Measurements from ENCODE around the gene HERC2.

The HERC2 gene

GRCh38 chr15:28107904-28108275 is 214.1 kb downstream of the HERC2 start:
- DNase-seq, result no peak

DNA sequence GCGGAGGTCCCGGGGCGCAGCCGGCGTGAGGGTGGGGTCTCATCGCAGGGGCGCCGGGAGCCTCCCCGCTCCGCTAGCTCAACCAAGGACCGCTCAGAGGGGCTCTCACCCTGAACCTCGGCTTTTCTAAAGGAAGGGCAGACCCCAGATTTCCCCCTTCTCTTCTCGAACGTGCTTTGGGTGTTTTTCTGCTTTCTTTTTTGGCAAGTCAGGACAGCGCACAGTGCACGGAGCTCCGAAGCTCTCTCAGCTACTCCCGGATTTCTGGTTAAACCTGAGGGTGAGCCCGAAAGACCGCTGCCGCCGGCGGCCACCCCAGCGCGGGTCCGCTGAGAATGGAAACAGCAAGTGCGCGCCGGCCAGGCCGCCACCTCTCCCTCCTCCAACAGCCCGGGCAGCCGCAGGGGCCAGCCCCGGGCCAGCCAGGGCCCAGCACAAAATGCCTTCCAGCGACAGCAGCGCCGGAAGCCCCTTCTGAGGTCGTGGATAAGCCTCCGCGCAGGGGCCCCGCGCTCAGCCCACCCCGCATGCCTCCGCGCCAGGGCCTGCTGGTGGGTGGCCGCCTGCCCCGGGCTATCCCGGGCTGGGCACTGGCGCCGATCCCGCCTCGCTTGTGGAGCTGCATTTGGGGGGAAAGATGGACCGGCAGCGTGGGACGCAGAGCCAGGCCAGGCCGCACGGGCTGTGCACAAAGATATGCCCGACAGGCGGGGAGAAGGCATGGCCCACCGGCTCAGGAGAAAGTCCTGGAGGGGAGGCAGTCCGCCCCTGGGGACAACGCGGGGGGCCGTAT is 214.7 kb downstream of the HERC2 start:
- DNase-seq, result no peak

DNA sequence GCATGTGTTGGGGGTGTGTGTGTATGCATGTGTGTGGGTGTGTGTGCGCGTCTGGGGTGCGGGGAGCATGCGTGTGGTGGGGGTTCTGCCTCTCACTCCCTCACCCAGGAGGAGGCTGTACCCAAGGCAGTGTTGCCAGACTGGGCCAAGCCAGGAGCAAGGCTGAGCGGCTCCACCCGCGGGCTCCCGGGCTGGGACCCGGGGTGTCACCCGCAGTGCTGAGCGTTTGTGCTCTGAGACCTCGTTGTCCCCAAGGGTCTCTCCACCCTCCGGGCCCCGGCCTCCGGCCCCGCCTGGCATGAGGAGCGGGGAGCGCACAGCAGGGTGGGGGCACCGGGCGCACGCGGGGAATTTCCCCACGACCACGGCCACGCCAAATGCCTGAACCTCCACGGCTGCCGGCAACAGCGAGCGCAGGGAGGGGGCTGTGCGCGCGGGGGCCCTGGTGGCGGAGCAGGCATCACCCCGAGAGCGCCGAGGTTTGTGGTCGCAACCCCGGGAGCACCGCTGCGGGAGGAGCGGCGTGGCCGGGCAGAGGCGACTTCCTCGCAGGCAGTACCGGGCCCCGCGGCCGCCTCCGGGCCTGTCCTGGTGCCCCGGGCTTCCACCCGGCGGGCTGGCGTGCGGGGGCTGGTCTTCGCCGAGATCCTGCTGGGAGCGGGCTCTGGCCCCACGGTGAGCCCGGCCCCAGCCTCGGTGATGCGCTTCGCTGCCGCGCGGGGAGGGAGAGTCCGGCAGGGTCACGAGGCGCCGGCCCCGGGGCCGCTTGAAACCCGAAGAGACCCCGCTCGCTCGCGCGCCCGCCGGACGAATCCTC is 215.5 kb downstream of the HERC2 start:
- DNase-seq, result no peak

DNA sequence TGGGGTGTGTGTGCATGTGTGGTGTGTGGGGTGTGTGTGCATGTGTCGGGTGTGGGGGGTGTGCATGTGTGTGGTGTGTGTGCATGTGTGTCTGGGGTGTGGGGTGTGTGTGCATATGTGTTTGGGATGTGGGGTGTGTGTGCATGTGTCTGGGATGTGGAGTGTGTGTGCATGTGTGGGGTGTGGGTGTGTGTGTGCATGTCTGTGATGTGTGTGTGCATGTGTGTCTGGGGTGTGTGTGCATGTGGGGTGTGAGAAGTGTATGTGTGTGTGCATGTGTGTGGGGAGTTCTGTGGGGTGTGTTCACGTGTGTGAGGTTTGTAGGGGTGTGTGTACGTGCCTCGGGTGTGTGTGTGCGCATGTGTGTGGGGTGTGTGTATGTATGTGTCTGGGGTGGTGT is 216.2 kb downstream of the HERC2 start:
- DNase-seq, result no peak

DNA sequence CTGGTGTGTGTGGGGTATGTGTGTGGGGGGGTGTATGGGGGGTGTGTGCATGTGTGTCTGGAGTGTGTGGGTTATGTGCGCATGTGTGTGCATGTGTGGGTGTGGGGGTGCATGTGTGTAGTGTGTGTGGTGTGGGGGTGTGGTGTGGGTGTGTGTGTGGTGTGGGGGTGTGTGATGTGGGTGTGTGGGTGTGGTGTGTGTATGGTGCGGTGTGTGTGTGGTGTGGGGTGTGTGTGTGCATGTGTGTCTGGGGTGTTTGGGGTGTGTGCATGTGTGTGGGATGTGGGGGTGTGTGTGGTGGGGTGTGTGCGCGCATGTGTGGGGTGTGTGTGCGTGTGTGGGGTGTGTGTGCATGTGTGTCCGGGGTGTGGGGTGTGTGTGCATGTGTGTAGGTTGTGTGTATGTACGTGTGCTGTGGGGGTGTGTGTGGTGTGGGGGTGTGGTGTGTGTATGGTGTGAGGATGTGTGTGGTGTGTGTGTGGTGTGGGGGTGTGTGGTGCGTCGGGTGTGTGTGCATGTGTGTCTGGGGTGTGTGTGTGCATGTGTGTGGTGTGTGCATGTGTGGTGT is 216.7 kb downstream of the HERC2 start:
- no peak for DNase-seq

DNA sequence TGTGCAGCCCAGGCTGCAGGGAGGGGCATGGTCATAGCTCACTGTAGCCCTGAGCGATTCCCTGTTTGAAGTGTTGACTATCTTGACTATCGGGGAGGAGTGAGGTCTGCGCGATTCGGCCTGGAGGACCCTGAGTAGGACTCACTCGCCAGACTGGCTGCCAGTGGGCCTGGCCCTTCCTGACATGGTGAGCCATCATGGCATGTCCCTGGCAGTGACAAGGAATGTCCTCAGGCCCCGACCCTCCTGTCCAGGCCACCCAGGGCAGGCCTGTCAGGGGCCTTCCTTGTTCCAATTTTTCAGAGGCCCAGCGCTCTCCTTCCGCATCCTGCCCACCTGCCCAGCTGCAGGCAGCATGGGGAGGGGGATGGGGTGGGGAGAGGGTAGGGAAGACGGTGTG is 217.7 kb downstream of the HERC2 start:
- no peak for DNase-seq

DNA sequence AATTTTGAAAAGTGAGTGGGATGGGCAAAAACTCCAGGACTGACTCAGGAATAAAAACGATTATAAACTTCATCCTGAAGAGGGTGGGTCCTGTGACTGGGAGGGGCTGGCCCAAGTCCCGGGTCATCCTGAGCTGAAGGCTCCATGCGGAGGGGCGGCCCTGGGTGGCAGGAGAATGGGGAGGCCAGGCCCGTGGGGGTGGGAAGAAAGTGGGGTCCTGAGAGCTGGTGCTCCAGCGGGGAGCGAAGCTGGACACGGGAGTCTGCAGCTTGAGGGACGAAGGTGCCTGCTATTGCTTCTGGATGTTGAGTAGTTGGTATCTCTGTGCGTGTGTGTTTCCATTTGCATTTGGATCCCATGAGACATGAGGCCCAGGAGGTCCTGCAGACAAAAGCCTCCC is 218.1 kb downstream of the HERC2 start:
- no peak for DNase-seq

GRCh38 chr15:28101983-28102441 is 220.0 kb downstream of the HERC2 start:
- DNase-seq, result no peak

DNA sequence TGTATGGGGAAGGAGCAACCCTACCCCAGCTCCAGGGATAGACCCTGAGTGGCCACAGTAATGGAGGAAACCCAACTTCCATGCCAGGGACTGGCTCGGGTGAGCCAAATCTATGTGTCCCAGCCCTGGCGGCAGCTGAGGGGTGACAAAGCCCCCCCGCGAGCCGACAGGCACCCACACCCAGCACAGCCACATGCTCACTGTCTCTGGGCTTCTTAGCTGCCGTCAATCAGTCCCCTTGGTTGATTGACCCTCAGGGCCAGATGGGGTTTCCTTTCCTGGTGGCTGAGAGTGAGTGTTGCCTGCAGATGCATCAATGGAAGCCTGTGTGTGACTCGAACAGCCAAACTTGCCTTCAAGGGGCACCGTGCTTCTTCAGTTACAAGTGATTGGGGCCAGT is 220.8 kb downstream of the HERC2 start:
- no peak for DNase-seq

GRCh38 chr15:28100516-28101195 is 221.3 kb downstream of the HERC2 start:
- DNase-seq, result no peak

GRCh38 chr15:28099555-28100140 is 222.3 kb downstream of the HERC2 start:
- no peak for DNase-seq

DNA sequence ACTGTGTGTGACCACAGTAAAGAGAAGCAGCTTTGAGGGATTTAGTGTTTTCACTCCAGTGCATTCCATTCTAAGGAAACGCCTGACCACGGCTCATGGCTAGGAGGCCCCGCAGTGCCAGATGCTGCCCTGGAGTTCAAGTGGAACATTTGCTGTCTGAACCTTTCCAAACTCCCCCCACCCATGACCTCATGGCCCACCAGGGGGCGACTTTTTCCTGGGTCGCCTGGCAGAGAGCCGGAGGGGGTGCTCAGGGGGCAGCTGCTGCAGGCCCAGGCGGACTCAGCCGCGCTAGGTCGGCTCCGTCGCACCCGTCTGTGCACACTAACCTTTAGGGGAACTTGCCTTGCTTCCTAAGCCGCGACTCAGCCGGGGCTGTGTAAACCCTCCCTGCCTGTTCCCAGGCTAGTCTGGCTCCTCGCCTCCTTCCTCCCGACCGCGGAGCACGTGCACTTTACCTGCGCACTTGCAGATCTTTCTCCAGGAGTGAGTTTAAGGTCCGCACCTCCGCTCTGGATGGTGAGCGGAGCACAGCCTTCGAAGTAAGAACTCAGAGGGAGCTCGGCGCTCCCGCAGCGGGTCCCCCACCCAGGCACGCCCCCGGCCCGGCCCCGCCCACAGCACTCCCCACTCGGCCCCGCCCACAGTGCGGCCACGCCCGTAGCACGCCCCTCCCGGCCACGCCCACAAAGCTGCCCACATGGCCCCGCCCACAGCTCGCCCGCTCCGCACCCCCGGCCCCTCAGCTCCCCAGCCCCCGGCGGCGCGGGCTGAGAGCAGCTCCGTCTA is 223.0 kb downstream of the HERC2 start, which contains the start of gene OCA2:
OCA2 (minus strand) TSS at position 550 of the 789 bp plus-strand sequence. CDS start 17,441 bp downstream, outside the sequence.
- DNase-seq, result peak; percentile 43

- DNase-seq, result no peak
These were observed 223.6 kb downstream of the HERC2 start for GRCh38 chr15:28098360-28098765.

DNA sequence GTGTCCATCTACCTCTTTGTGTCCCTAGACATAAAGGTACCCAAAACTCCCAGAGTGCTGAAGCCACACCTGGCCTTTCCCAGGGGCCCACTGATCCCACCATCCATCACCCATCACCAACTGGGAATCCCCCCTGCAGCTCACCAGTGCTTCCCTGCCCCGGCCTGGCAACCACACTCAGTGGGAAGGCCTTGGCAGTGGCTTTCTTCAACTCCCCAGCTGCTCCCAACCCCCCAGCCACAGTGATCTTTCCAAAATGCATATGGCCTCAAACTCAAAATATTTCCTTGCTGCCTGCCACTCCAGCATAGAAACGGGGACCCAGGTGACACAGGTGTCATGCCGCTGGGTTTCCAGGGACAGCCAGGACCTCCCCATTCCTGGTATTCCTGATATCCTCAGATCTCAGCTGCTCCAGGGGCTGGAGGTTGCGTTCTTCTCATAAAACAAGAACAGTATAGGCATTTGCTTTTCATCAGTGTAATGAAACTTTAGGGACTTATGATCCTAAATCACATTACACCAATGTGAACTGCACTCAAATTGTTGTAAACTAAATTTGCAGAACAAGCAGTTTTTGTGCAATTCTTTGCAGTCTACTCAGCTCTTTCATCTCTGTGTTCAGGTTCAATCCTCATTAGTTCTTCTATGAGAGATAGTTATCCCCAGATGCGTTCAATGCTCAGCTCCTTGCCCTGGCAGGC is 224.2 kb downstream of the HERC2 start:
- DNase-seq, result no peak

GRCh38 chr15:28096670-28097431 is 225.1 kb downstream of the HERC2 start:
- no peak for DNase-seq

DNA sequence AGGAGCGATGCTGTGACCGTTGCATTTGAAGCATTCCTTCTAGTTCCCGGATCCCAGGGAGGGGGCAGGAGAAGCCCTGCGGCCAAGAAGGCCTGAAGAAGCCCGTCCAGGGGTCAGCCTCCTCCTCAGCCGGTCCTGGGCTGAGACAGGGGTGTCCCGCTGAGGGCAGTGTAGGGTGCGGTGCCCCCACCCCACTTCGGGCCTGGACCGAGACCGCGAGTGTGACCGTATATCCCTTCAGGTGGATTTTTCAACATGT is 225.6 kb downstream of the HERC2 start:
- DNase-seq, result no peak

- DNase-seq, result no peak
These were observed 227.1 kb downstream of the HERC2 start for GRCh38 chr15:28094732-28095521.

- no peak for DNase-seq
These were observed 228.0 kb downstream of the HERC2 start for GRCh38 chr15:28093752-28094535.

DNA sequence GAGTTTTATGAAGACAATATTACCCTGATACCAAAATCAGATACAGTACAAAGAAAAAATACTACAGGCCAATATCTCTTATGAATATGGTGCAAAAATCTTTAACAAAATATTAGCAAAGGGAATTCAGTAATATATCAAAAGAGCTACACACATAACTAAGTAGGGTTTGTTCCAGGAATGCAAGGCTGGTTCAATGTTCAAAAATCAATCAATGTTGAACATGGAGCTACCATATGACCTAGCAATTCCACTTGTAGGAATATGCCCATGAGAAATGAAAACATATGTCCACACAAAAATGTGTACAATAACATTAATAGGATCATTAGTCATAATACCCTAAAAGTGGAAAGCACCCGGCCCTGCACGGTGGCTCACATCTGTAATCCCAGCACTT is 230.7 kb downstream of the HERC2 start:
- DNase-seq, result no peak

All from CD4-positive, alpha-beta T cell treated with Interferon gamma for 1 hour (primary cell).